ENCODE results near the gene VSIG8. TPM values are rescaled to one million over a fixed set of nuclear protein-coding genes. Genes with fewer than 3 reads are reported as not detected.

Gene VSIG8
- total RNA-seq, 1 donor, result not detected

- DNase-seq (ENCODE audit: low read depth in 2 of 3, low spot score in 2 of 3), result no peak
Observed at GRCh38 chr1:159860456-159860855, 2.0 kb downstream of the VSIG8 start.

- DNase-seq (ENCODE audit: low read depth in 2 of 3, low spot score in 2 of 3), result no peak
Observed at GRCh38 chr1:159859767-159860322, 2.6 kb downstream of the VSIG8 start.

- DNase-seq (ENCODE audit: low read depth in 2 of 3, low spot score in 2 of 3), result no peak
Observed at GRCh38 chr1:159857889-159858288, 4.6 kb downstream of the VSIG8 start.

- no peak for DNase-seq (ENCODE audit: low read depth in 2 of 3, low spot score in 2 of 3)
Observed at GRCh38 chr1:159856576-159856975, 5.9 kb downstream of the VSIG8 start.

- DNase-seq (ENCODE audit: low read depth in 2 of 3, low spot score in 2 of 3), result no peak
Observed at GRCh38 chr1:159855709-159856108, 6.7 kb downstream of the VSIG8 start.

GRCh38 chr1:159854693-159855192, 7.7 kb downstream of the VSIG8 start:
- DNase-seq (ENCODE audit: low read depth in 2 of 3, low spot score in 2 of 3), result peak; percentile 50 to 77 (median 77)

- peak in 1 of 3 donors; percentile 13 for DNase-seq (ENCODE audit: low read depth in 2 of 3, low spot score in 2 of 3)
Observed at GRCh38 chr1:159854116-159854692, 8.3 kb downstream of the VSIG8 start.

- DNase-seq (ENCODE audit: low read depth in 2 of 3, low spot score in 2 of 3), result peak in 1 of 3 donors; percentile 28
Observed at GRCh38 chr1:159853417-159854115, 8.9 kb downstream of the VSIG8 start.

GRCh38 chr1:159851407-159851806, 11.1 kb downstream of the VSIG8 start:
- DNase-seq (ENCODE audit: low read depth in 2 of 3, low spot score in 2 of 3), result no peak

- DNase-seq (ENCODE audit: low read depth in 2 of 3, low spot score in 2 of 3), result no peak
Observed at GRCh38 chr1:159849626-159850366, 12.7 kb downstream of the VSIG8 start.

- DNase-seq (ENCODE audit: low read depth in 2 of 3, low spot score in 2 of 3), result no peak
Observed at GRCh38 chr1:159848326-159848725, 14.1 kb downstream of the VSIG8 start.

GRCh38 chr1:159847231-159847630, 15.2 kb downstream of the VSIG8 start:
- no peak for DNase-seq (ENCODE audit: low read depth in 2 of 3, low spot score in 2 of 3)

GRCh38 chr1:159845751-159846629, 16.5 kb downstream of the VSIG8 start:
- no peak for DNase-seq (ENCODE audit: low read depth in 2 of 3, low spot score in 2 of 3)

- DNase-seq (ENCODE audit: low read depth in 2 of 3, low spot score in 2 of 3), result no peak
Observed at GRCh38 chr1:159843459-159843858, 19.0 kb downstream of the VSIG8 start.

- DNase-seq (ENCODE audit: low read depth in 2 of 3, low spot score in 2 of 3), result no peak
Observed at GRCh38 chr1:159841749-159842148, 20.7 kb downstream of the VSIG8 start.

GRCh38 chr1:159839116-159839849, 23.2 kb downstream of the VSIG8 start:
- peak in 1 of 3 donors; percentile 26 for DNase-seq (ENCODE audit: low read depth in 2 of 3, low spot score in 2 of 3)

GRCh38 chr1:159838715-159839114, 23.7 kb downstream of the VSIG8 start:
- peak in 1 of 3 donors; percentile 43 for DNase-seq (ENCODE audit: low read depth in 2 of 3, low spot score in 2 of 3)

GRCh38 chr1:159835862-159836525, 26.5 kb downstream of the VSIG8 start:
- peak in 1 of 3 donors; percentile 27 for DNase-seq (ENCODE audit: low read depth in 2 of 3, low spot score in 2 of 3)

- no peak for DNase-seq (ENCODE audit: low read depth in 2 of 3, low spot score in 2 of 3)
Observed at GRCh38 chr1:159835356-159835755, 27.1 kb downstream of the VSIG8 start.
